H1 (cell line): ENCODE measurements around the gene ALG14. TPM values are rescaled to one million over a fixed set of nuclear protein-coding genes. Genes with fewer than 3 reads are reported as not detected.

Experiments
- CTCF ChIA-PET: fragments of 300-600 bp; sonication (Branson Sonifier 250); formaldehyde crosslinking; loops from one replicate; lab custom pipeline; 2021; ENCODE audit not compliant: partially characterized antibody; lab: Charles Lee
- POLR2A ChIA-PET: fragments of 300-600 bp; sonication (Branson Sonifier 250); formaldehyde crosslinking; loops from one replicate; lab custom pipeline; 2021; ENCODE audit warnings: inconsistent platforms; ENCODE audit not compliant: partially characterized antibody; lab: Charles Lee
- DNase-seq, 2 experiments: peaks; one replicate each; pipeline versions ENCODE4 v3.0.0 to v3.0.0-alpha.2; 2010 to 2022; ENCODE audit warnings: low spot score in 2 of 2, low read depth in 1 of 2, mixed read lengths in 1 of 2
- FAIRE-seq: peaks from 2 replicates; lab custom pipeline; 2011; peaks lifted over from hg19 to GRCh38; lab: Jason Lieb, UNC
- H2AFZ ChIP-seq: 2 replicates; pipeline ENCODE4 v1.8.1; 2012; ENCODE audit warnings: low read length, inconsistent platforms
- H2AK5ac ChIP-seq: 2 replicates; pipeline ENCODE4 v1.6.1; 2013; ENCODE audit warnings: low read depth, low read length
- H2BK120ac ChIP-seq: replicated peaks from 2 replicates; pipeline ENCODE3; 2013; ENCODE audit warnings: low read depth, low read length, inconsistent platforms
- H2BK12ac ChIP-seq: 2 replicates; pipeline ENCODE4 v1.6.1; 2013; ENCODE audit warnings: low read depth, low read length
- H2BK15ac ChIP-seq: 2 replicates; pipeline ENCODE4 v1.6.1; 2013; ENCODE audit warnings: low read length
- H2BK20ac ChIP-seq: 2 replicates; pipeline ENCODE4 v1.6.1; 2013; ENCODE audit warnings: low read length
- H2BK5ac ChIP-seq: 2 replicates; pipeline ENCODE4 v1.6.1; 2013; ENCODE audit warnings: low read depth, low read length
- H3K14ac ChIP-seq: 2 replicates; pipeline ENCODE4 v1.6.1; 2013; ENCODE audit warnings: inconsistent platforms; ENCODE audit not compliant: insufficient read length
- H3K18ac ChIP-seq: 2 replicates; pipeline ENCODE4 v1.6.1; 2013; ENCODE audit warnings: low read length; ENCODE audit errors: extremely low read depth
- H3K23ac ChIP-seq: 2 replicates; pipeline ENCODE4 v1.6.1; 2013; ENCODE audit warnings: inconsistent platforms; ENCODE audit not compliant: insufficient read length
- H3K23me2 ChIP-seq: 2 replicates; pipeline ENCODE4 v1.6.1; 2013; ENCODE audit warnings: low read depth, low read length
- H3K27ac ChIP-seq: 2 replicates; pipeline ENCODE4 v1.6.1; 2011; ENCODE audit warnings: low read depth, low read length, inconsistent platforms
- H3K27me3 ChIP-seq, 4 experiments: replicated peaks in 1 of 4; 1 replicate in 1 of 4; 2 replicates in 3 of 4; pipeline versions ENCODE4 v1.6.1 to v1.8.1; 2011 to 2013; ENCODE audit warnings: low read length in 3 of 4, mild to moderate bottlenecking in 3 of 4, inconsistent platforms in 2 of 4, mixed read lengths in 2 of 4, moderate library complexity in 1 of 4; ENCODE audit not compliant: control insufficient read depth in 3 of 4, insufficient read depth in 3 of 4; ENCODE audit errors: extremely low read depth in 1 of 4
- H3K36me3 ChIP-seq, 4 experiments: 2 replicates each; pipeline versions ENCODE4 v1.6.1 to v1.8.1; 2011 to 2013; ENCODE audit warnings: mild to moderate bottlenecking in 4 of 4, low read length in 3 of 4, moderate library complexity in 2 of 4, control low read depth in 1 of 4, inconsistent platforms in 1 of 4; ENCODE audit not compliant: insufficient read depth in 4 of 4, control insufficient read depth in 2 of 4
- H3K4ac ChIP-seq: replicated peaks from 2 replicates; pipeline ENCODE3; 2013; ENCODE audit warnings: low read length, low read depth, mixed read lengths, inconsistent platforms; ENCODE audit not compliant: insufficient read length
- H3K4me1 ChIP-seq, 4 experiments: replicated peaks in 1 of 4; 1 replicate in 1 of 4; 2 replicates in 3 of 4; pipeline versions ENCODE4 v1.6.1 to v1.8.1; 2011 to 2013; ENCODE audit warnings: low read length in 3 of 4, inconsistent platforms in 2 of 4, mixed read lengths in 1 of 4; ENCODE audit not compliant: insufficient read depth in 4 of 4, control insufficient read depth in 3 of 4
- H3K4me2 ChIP-seq, 2 experiments: 2 replicates each; pipeline versions ENCODE4 v1.6.1 to v1.8.1; 2011 to 2013; ENCODE audit warnings: low read depth in 2 of 2, low read length in 2 of 2, control low read depth in 1 of 2, inconsistent platforms in 1 of 2, mild to moderate bottlenecking in 1 of 2; ENCODE audit not compliant: insufficient read depth in 1 of 2
- H3K4me3 ChIP-seq, 4 experiments: fragments of 200-600, 300-600 bp in 1 of 4; sonication (generic), shearing (Covaris generic), sonication (Bioruptor Twin) in 1 of 4; 2 replicates each; pipeline versions ENCODE4 v1.5.1 to v1.8.1; 2011 to 2016; ENCODE audit warnings: low read length in 4 of 4, low read depth in 3 of 4, control low read depth in 2 of 4, inconsistent platforms in 2 of 4, mild to moderate bottlenecking in 2 of 4, mixed read lengths in 1 of 4, moderate library complexity in 1 of 4; ENCODE audit not compliant: insufficient read depth in 2 of 4; ENCODE audit errors: extremely low read depth in 1 of 4
- H3K56ac ChIP-seq: replicated peaks from 2 replicates; pipeline ENCODE3; 2013; ENCODE audit warnings: low read depth, mild to moderate bottlenecking, mixed read lengths, low read length, inconsistent platforms; ENCODE audit not compliant: insufficient read length
- H3K79me1 ChIP-seq: 2 replicates; pipeline ENCODE4 v1.6.1; 2013; ENCODE audit warnings: low read depth, low read length, control low read depth
- H3K79me2 ChIP-seq, 2 experiments: 2 replicates each; pipeline versions ENCODE4 v1.6.1 to v1.8.1; 2012 to 2013; ENCODE audit warnings: low read length in 2 of 2, mild to moderate bottlenecking in 2 of 2, inconsistent platforms in 1 of 2; ENCODE audit not compliant: insufficient read depth in 2 of 2, control insufficient read depth in 1 of 2
- H3K9ac ChIP-seq, 4 experiments: replicated peaks in 1 of 4; 1 replicate in 1 of 4; 2 replicates in 3 of 4; pipeline versions ENCODE4 v1.6.1 to v1.8.1; 2011 to 2013; ENCODE audit warnings: low read depth in 3 of 4, low read length in 3 of 4, control low read depth in 2 of 4, mild to moderate bottlenecking in 2 of 4, moderate library complexity in 2 of 4, inconsistent platforms in 1 of 4; ENCODE audit errors: extremely low read depth in 1 of 4
- H3K9me3 ChIP-seq, 2 experiments: 2 replicates each; pipeline versions ENCODE4 v1.6.1 to v1.8.1; 2012 to 2013; ENCODE audit warnings: mild to moderate bottlenecking in 2 of 2, moderate library complexity in 2 of 2, control low read depth in 1 of 2, inconsistent platforms in 1 of 2, low read depth in 1 of 2, low read length in 1 of 2, mixed read lengths in 1 of 2; ENCODE audit not compliant: insufficient read depth in 2 of 2
- H4K20me1 ChIP-seq, 2 experiments: replicated peaks in 1 of 2; 2 replicates each; pipeline versions ENCODE3 to v1.8.1; 2011 to 2013; ENCODE audit warnings: inconsistent platforms in 2 of 2, low read length in 2 of 2, mild to moderate bottlenecking in 1 of 2; ENCODE audit not compliant: insufficient read depth in 2 of 2, control insufficient read depth in 1 of 2
- H4K5ac ChIP-seq: 2 replicates; pipeline ENCODE4 v1.6.1; 2013; ENCODE audit warnings: low read length, low read depth, mixed read lengths, inconsistent platforms; ENCODE audit not compliant: insufficient read length
- H4K8ac ChIP-seq: 2 replicates; pipeline ENCODE4 v1.8.0; 2013; ENCODE audit warnings: mild to moderate bottlenecking, moderate library complexity, low read length, inconsistent platforms; ENCODE audit not compliant: insufficient read depth; ENCODE audit errors: extremely low read depth
- H4K91ac ChIP-seq: replicated peaks from 2 replicates; pipeline ENCODE3; 2013; ENCODE audit warnings: low read length, mixed read lengths, inconsistent platforms; ENCODE audit not compliant: insufficient read length
- CREB1 ChIP-seq: IDR thresholded peaks from 2 replicates; pipeline ENCODE4 v1.6.1; 2012; ENCODE audit warnings: inconsistent platforms
- GTF2F1 ChIP-seq: IDR thresholded peaks from 2 replicates; pipeline ENCODE4 v1.6.1; 2012; ENCODE audit warnings: low read depth, low read length, improper control_type of control experiment, borderline replicate concordance
- HDAC2 ChIP-seq, 2 experiments: fragments of 300-600 bp in 1 of 2; sonication (generic) in 1 of 2; IDR thresholded peaks; 2 replicates each; pipeline ENCODE4 v1.6.1; 2011 to 2012; ENCODE audit warnings: low read depth in 2 of 2, low read length in 2 of 2, mild to moderate bottlenecking in 2 of 2, moderate library complexity in 2 of 2, borderline replicate concordance in 1 of 2, inconsistent platforms in 1 of 2
- NANOG ChIP-seq: IDR thresholded peaks from 2 replicates; pipeline ENCODE4 v1.6.1; 2011; ENCODE audit warnings: low read length, low read depth, mild to moderate bottlenecking, inconsistent platforms; ENCODE audit not compliant: insufficient read depth, poor library complexity, severe bottlenecking
- NRF1 ChIP-seq: IDR thresholded peaks from 2 replicates; pipeline ENCODE4 v1.6.1; 2011; ENCODE audit warnings: mild to moderate bottlenecking, low read depth, low read length, improper control_type of control experiment
- RNF2 ChIP-seq: fragments of 200-900, 300-1000 bp; sonication (generic); IDR thresholded peaks from 2 replicates; pipeline ENCODE4 v1.7.1; 2016; ENCODE audit warnings: borderline replicate concordance, low read depth, mild to moderate bottlenecking, antibody characterized with exemption, low read length; ENCODE audit not compliant: poor library complexity, severe bottlenecking; ENCODE audit errors: missing control alignments
- SIRT6 ChIP-seq: IDR thresholded peaks from one replicate; pipeline ENCODE4 v1.7.1; 2012; ENCODE audit warnings: low read length, inconsistent platforms
- SP1 ChIP-seq: IDR thresholded peaks from 2 replicates; pipeline ENCODE4 v1.6.1; 2011; ENCODE audit warnings: low read depth, low read length
- whole genome bisulfite sequencing, 2 experiments: shearing (Covaris generic) in 1 of 2; methylation state at CpG; one replicate each; pipeline versions ENCODE4 v1.1.6 to v1.1.7; 2013 to 2015; ENCODE audit warnings: low lambda C conversion rate in 2 of 2, mixed read lengths in 2 of 2, inconsistent platforms in 1 of 2, low coverage in 1 of 2, missing lambda C conversion rate in 1 of 2; ENCODE audit not compliant: insufficient replicate concordance in 2 of 2, insufficient coverage in 1 of 2, insufficient read length in 1 of 2; ENCODE audit errors: extremely low coverage in 1 of 2, missing lambda C conversion rate in 1 of 2; 5-methylcytosine and 5-hydroxymethylcytosine counted together
- polyA plus RNA-seq, 7 experiments: library from polyadenylated mRNA; depleted of rRNA in 3 of 7; stranded (reverse) in 5 of 7; unstranded in 2 of 7; fragments of >200 nt in 5 of 7; fragments of 200-250 nt in 2 of 7; gene quantifications; 1 replicate in 5 of 7; 2 replicates in 1 of 7; 4 replicates in 1 of 7; pipeline versions ENCODE4 v1.2.1 to v1.2.3, GENCODE V29; 2011 to 2013; ENCODE audit warnings: missing spikeins in 2 of 7, mixed read lengths in 2 of 7
- total RNA-seq: library from RNA; stranded (reverse); fragmentation: NEBNext Ultra II Directional; extraction: Animal tissue kit (Norgen Biotek cat#: 25700); gene quantifications from 2 replicates; pipeline ENCODE4 v1.2.1, GENCODE V29; 2021
- TF ChIP-seq, protein P1 (sequence below): IDR thresholded peaks from 2 replicates; pipeline ENCODE4 v1.6.1; 2012; ENCODE audit warnings: inconsistent platforms

The ALG14 gene
- total and polyA plus RNA-seq, 2 of the 8 experiments (the other 6 are each of a cell fraction or from before 2014, with no cell fraction given) = 0.95 to 1.3 TPM

DNA sequence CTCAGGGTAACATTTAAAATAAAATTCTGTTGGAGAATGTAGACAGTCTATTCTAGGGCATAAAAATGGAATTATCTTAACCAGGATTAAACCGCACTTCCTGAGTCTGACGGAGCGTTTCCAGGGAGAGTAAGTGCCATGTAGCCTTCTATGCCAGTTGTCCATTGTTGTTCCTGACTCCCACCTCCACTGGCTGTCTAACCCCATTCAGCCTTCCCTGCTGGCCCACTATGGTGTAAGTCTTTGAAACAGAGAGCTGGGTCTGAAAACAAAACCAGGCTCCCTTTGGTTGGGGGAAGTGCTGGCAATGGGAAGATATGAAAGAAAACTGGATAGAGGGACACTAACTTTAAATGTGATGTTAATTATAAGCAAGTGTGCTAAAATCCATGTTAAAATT is 74.6 kb downstream of the ALG14 start:
- Histone ChIP-seq H3K79me1 (no peaks in the 10 kb centered on the region; the same call in 1 of the 2 replicates), H2BK15ac (no peak overlapping the region), H3K9me3 (no peaks in the 10 kb centered on the region), H2BK5ac (no peak overlapping the region), H4K8ac (no peak overlapping the region), H4K5ac (no peak overlapping the region), H2AFZ (no peak overlapping the region), H4K20me1 (no peaks in the 10 kb centered on the region), H3K79me2 (no peaks in the 10 kb centered on the region), H3K9ac (no peak overlapping the region), H2BK12ac (no peak overlapping the region), H3K18ac (no peak overlapping the region), H3K4ac (no peak overlapping the region), H3K23ac (no peak overlapping the region), H3K56ac (no peak overlapping the region), H2AK5ac (no peak overlapping the region), H2BK120ac (no peak overlapping the region), H3K4me2 (no peak overlapping the region), H3K27me3 (no peaks in the 10 kb centered on the region), H3K27ac (no peak overlapping the region), H4K91ac (no peak overlapping the region), H3K23me2 (no peaks in the 10 kb centered on the region), H3K14ac (no peak overlapping the region), H2BK20ac (no peak overlapping the region), H3K4me3 (no peak overlapping the region), H3K4me1 (peaks cover 0 to 9% (median 0%) of the 10 kb centered on the region in 4 experiments; a peak in 2 of 7 replicates), H3K36me3 (no peaks in the 10 kb centered on the region)
- DNase-seq (no peak), FAIRE-seq (no peak)
- POLR2A ChIA-PET = no interaction called here
- CTCF ChIA-PET = interaction anchor here (1.1 to 2.3 kb wide), 4 partner anchors 9 to 144 kb away, joined by 3 to 4 read pairs (median 4); no protein-coding TSS in a partner anchor
- TF ChIP-seq NRF1 (no peak), RNF2 (no peak), SIRT6 (no peak), GTF2F1 (no peak), HDAC2 (IDR thresholded peaks at IDR 0.05; ENCODE audit: borderline replicate concordance in 1 of 2, low read depth in 2 of 2, low read length in 2 of 2) (no peak), NANOG (no peak), CREB1 (no peak), SP1 (no peak)
- TF ChIP-seq, protein P1, sequence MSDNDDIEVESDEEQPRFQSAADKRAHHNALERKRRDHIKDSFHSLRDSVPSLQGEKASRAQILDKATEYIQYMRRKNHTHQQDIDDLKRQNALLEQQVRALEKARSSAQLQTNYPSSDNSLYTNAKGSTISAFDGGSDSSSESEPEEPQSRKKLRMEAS = no peak
- 94% methylated on average over 3 of the region's 3 CpGs; no CpG with 5 or more reads in 1 of the 2 experiments for WGBS, 2 experiments
